ENCODE data around the gene C1QTNF12. TPM values are rescaled to one million over a fixed set of nuclear protein-coding genes. Genes with fewer than 3 reads are reported as not detected.

Gene C1QTNF12
- polyA plus RNA-seq, 1 of the 3 experiments (the other 2 are of a cell fraction) = 0.59 TPM

DNA sequence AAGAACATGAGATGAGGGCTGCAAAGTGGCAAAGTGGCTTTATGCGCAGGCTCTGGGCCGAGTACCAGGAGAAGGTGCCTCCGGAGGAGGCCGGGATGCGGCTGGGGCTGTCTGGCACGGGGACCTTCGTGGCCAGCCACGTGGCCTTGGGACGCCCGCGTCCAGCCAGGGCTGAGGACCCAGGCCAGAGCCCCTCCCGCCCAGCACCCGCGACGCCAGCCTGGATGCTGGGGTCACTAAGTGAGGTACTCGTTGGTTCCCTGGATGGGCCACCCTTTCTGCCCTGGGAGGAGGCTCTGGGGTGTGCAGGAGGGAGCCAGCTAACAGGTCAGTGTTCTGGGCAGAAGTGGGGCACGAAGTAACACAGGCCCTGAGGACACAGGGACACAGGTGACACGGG, 46.3 kb upstream of the C1QTNF12 start (continued):
- no peak for TF ChIP-seq YY1 (IDR thresholded peaks at IDR 0.05; ENCODE audit: low read depth)
- TF ChIP-seq, protein P1, sequence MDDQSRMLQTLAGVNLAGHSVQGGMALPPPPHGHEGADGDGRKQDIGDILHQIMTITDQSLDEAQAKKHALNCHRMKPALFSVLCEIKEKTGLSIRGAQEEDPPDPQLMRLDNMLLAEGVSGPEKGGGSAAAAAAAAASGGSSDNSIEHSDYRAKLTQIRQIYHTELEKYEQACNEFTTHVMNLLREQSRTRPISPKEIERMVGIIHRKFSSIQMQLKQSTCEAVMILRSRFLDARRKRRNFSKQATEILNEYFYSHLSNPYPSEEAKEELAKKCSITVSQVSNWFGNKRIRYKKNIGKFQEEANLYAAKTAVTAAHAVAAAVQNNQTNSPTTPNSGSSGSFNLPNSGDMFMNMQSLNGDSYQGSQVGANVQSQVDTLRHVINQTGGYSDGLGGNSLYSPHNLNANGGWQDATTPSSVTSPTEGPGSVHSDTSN (IDR thresholded peaks at IDR 0.05) = no peak

DNA sequence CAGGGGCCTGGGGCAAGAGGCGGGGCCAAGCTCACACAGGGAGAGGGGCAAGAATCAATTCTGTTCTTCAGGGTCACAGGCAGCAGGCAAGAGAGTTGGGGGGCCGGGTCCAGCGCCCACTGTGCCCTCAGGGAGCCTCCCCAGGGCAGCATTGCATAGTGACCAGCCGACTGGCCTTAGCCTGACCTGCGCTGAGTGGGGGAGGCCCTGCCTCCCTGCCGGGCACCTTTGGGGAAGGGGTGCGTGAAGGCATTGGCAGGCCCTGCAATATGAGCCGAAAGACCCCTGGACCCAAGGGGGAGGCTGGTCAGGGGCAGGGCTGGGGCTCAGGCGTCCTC, 45.9 kb upstream of the C1QTNF12 start:
- DNase-seq = no peak
- WGBS (ENCODE audit: low lambda C conversion rate) = 87% methylated on average over 4 of the region's 9 CpGs
- no peak overlapping the region for H3K9ac ChIP-seq
- H3K79me2 ChIP-seq (ENCODE audit: insufficient read depth) = no peaks in the 10 kb centered on the region
- ChIA-PET POLR2A (interaction anchor here (1.0 to 1.5 kb wide), 3 partner anchors 11 to 19 kb away, joined by 3 to 4 read pairs (median 4); partner anchors contain the start of gene UBE2J2), CTCF (interaction anchor here (0.6 to 7.3 kb wide), 31 partner anchors 8 to 350 kb away, joined by 3 to 131 read pairs (median 5); partner anchors contain the start of genes PERM1 and UBE2J2)
- no peaks in the 10 kb centered on the region for H3K9me2 ChIP-seq
- H4K20me1 ChIP-seq (ENCODE audit: insufficient read depth) = no peaks in the 10 kb centered on the region
- H3F3A ChIP-seq (replicated peaks; ENCODE audit: insufficient read depth) = no peaks in the 10 kb centered on the region
- no peaks in the 10 kb centered on the region for H3K9me3 ChIP-seq
- peaks cover 0 to 6% of the 10 kb centered on the region in 2 experiments; a peak in 1 of 4 replicates for H3K4me1 ChIP-seq (ENCODE audit: control insufficient read depth in 1 of 2, insufficient read depth in 2 of 2, low read depth in 1 of 2, low read length in 1 of 2)
- H3K36me3 ChIP-seq (replicated peaks in 1 of 2; ENCODE audit: control insufficient read depth in 1 of 2, insufficient read depth in 2 of 2, low read length in 1 of 2) = peaks cover 0 to 18% of the 10 kb centered on the region in 2 experiments
- H3K27ac ChIP-seq (ENCODE audit: low read depth in 2 of 2, low read length in 1 of 2) = no peak overlapping the region
- TF ChIP-seq RXRA (IDR thresholded peaks at IDR 0.05; ENCODE audit: borderline replicate concordance, low read depth) (no peak), RFX5 (IDR thresholded peaks at IDR 0.05; ENCODE audit: low read length) (no peak), YY1 (IDR thresholded peaks at IDR 0.05; ENCODE audit: low read depth) (no peak), POLR2AphosphoS5 (IDR thresholded peaks at IDR 0.05; ENCODE audit: low read depth, low read length) (no peak), TAF1 (IDR thresholded peaks at IDR 0.05; ENCODE audit: borderline replicate concordance, low read depth, low read length) (no peak)
- TF ChIP-seq, protein P2, sequence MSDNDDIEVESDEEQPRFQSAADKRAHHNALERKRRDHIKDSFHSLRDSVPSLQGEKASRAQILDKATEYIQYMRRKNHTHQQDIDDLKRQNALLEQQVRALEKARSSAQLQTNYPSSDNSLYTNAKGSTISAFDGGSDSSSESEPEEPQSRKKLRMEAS (IDR thresholded peaks at IDR 0.05; ENCODE audit: low read depth) = no peak
- TF ChIP-seq, protein P3, sequence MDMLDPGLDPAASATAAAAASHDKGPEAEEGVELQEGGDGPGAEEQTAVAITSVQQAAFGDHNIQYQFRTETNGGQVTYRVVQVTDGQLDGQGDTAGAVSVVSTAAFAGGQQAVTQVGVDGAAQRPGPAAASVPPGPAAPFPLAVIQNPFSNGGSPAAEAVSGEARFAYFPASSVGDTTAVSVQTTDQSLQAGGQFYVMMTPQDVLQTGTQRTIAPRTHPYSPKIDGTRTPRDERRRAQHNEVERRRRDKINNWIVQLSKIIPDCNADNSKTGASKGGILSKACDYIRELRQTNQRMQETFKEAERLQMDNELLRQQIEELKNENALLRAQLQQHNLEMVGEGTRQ (IDR thresholded peaks at IDR 0.05; ENCODE audit: borderline replicate concordance, low read depth, low read length) = no peak
- no peak overlapping the region for H3K4me3 ChIP-seq (ENCODE audit: low read depth in 2 of 2, low read length in 1 of 2)
- no peaks in the 10 kb centered on the region for H3K27me3 ChIP-seq (ENCODE audit: insufficient read depth)
- no peak overlapping the region for H2AFZ ChIP-seq (ENCODE audit: low read depth)
- H3K4me2 ChIP-seq = no peak overlapping the region

DNA sequence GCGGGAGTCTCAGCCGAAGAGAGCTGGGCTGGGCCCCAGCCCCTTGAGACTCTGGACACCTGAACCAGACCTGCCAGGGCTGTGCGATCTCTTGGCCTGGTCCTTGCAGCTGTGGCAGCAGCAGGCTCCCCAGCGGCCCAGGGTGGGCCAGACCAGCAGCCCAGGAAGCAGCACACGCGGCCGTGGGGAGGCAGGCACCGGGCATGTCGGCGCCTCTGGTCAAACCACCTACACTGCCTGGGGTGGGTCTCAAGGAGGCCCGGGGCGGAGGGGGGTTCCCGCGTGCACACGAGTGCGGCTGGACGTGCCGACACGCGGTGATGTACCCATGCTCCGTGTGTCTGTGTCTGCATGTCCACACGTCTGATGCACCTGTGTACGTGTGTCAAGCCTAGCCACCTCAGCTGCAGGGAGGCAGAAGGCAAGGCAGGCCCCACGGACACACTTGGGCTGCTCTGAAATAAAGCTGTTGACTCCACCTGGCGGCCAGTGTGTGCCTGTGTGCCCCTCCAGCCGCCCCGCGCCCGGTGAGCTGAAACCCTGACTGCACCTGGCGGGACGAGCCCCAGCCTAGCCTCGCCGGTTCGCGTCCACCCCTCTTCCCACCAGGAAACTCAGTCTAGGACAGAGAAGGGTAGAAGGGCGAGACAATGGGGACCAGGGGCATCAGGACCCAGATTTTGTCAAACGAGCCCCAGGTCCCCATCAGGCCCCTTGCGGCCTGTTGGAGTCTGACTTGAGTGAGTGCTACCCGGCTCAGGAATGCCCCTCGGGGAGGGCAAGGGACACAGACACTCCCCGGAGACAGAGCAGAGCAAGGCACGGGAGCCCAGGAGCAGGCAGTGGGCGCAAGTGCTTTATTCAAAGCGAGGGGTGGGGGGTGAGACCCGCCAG, 45.3 kb upstream of the C1QTNF12 start:
- TF ChIP-seq, protein P4, sequence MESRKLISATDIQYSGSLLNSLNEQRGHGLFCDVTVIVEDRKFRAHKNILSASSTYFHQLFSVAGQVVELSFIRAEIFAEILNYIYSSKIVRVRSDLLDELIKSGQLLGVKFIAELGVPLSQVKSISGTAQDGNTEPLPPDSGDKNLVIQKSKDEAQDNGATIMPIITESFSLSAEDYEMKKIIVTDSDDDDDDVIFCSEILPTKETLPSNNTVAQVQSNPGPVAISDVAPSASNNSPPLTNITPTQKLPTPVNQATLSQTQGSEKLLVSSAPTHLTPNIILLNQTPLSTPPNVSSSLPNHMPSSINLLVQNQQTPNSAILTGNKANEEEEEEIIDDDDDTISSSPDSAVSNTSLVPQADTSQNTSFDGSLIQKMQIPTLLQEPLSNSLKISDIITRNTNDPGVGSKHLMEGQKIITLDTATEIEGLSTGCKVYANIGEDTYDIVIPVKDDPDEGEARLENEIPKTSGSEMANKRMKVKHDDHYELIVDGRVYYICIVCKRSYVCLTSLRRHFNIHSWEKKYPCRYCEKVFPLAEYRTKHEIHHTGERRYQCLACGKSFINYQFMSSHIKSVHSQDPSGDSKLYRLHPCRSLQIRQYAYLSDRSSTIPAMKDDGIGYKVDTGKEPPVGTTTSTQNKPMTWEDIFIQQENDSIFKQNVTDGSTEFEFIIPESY (IDR thresholded peaks at IDR 0.05; ENCODE audit: borderline replicate concordance, low read depth) = no peak
- TF ChIP-seq POLR2AphosphoS5 (IDR thresholded peaks at IDR 0.05; ENCODE audit: low read depth, low read length) = peak; percentile 16
- TF ChIP-seq, protein P5, sequence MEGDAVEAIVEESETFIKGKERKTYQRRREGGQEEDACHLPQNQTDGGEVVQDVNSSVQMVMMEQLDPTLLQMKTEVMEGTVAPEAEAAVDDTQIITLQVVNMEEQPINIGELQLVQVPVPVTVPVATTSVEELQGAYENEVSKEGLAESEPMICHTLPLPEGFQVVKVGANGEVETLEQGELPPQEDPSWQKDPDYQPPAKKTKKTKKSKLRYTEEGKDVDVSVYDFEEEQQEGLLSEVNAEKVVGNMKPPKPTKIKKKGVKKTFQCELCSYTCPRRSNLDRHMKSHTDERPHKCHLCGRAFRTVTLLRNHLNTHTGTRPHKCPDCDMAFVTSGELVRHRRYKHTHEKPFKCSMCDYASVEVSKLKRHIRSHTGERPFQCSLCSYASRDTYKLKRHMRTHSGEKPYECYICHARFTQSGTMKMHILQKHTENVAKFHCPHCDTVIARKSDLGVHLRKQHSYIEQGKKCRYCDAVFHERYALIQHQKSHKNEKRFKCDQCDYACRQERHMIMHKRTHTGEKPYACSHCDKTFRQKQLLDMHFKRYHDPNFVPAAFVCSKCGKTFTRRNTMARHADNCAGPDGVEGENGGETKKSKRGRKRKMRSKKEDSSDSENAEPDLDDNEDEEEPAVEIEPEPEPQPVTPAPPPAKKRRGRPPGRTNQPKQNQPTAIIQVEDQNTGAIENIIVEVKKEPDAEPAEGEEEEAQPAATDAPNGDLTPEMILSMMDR (IDR thresholded peaks at IDR 0.05) = peak; percentile 57
- peak; percentile 70 for TF ChIP-seq RAD21 (IDR thresholded peaks at IDR 0.05; ENCODE audit: low read length)
- peak; percentile 63 for TF ChIP-seq SMC3 (IDR thresholded peaks at IDR 0.05; ENCODE audit: low read depth, low read length)
- Histone ChIP-seq H3K9me3 (no peaks in the 10 kb centered on the region), H4K20me1 (ENCODE audit: insufficient read depth) (no peaks in the 10 kb centered on the region), H2AFZ (ENCODE audit: low read depth) (no peak overlapping the region), H3K4me3 (ENCODE audit: low read depth in 2 of 2, low read length in 1 of 2) (no peak overlapping the region), H3K27me3 (ENCODE audit: insufficient read depth) (no peaks in the 10 kb centered on the region), H3K79me2 (ENCODE audit: insufficient read depth) (no peaks in the 10 kb centered on the region), H3F3A (replicated peaks; ENCODE audit: insufficient read depth) (no peaks in the 10 kb centered on the region), H3K4me2 (no peak overlapping the region), H3K9me2 (no peaks in the 10 kb centered on the region), H3K4me1 (ENCODE audit: control insufficient read depth in 1 of 2, insufficient read depth in 2 of 2, low read depth in 1 of 2, low read length in 1 of 2) (peaks cover 0 to 6% of the 10 kb centered on the region in 2 experiments; a peak in 1 of 4 replicates), H3K9ac (no peak overlapping the region), H3K27ac (ENCODE audit: low read depth in 2 of 2, low read length in 1 of 2) (no peak overlapping the region), H3K36me3 (replicated peaks in 1 of 2; ENCODE audit: control insufficient read depth in 1 of 2, insufficient read depth in 2 of 2, low read length in 1 of 2) (peaks cover 0 to 18% of the 10 kb centered on the region in 2 experiments)
- CTCF ChIA-PET = interaction anchor here (0.6 to 7.3 kb wide), 35 partner anchors 8 to 350 kb away, joined by 3 to 131 read pairs (median 5); partner anchors contain the start of genes PERM1 and UBE2J2
- POLR2A ChIA-PET = interaction anchor here (1.0 to 1.5 kb wide), 4 partner anchors 10 to 18 kb away, joined by 3 to 4 read pairs (median 4); partner anchors contain the start of gene UBE2J2
- 66% methylated on average over 21 of the region's 45 CpGs for WGBS (ENCODE audit: low lambda C conversion rate)
- DNase-seq = peak; percentile 84

All from SK-N-SH (cell line).